Liver (tissue), 9 donors: ENCODE results near the gene GBX2. TPM values are rescaled to one million over a fixed set of nuclear protein-coding genes. Genes with fewer than 3 reads are reported as not detected.

Experiments used
- DNase-seq: peaks from one replicate; pipeline ENCODE4 v3.0.0-alpha.2; 2017; ENCODE audit warnings: low spot score
- H3K27ac ChIP-seq, 2 donors: one replicate each; pipeline ENCODE4 v1.7.0; 2013; ENCODE audit warnings: inconsistent platforms in 2 of 2, low read length in 2 of 2, control low read depth in 1 of 2, low read depth in 1 of 2, mild to moderate bottlenecking in 1 of 2
- H3K27me3 ChIP-seq, 4 donors: one replicate each; pipeline versions ENCODE4 v1.6.1 to v1.7.0; 2013; ENCODE audit warnings: low read length in 3 of 4, inconsistent platforms in 1 of 4, mild to moderate bottlenecking in 1 of 4, moderate library complexity in 1 of 4; ENCODE audit not compliant: control insufficient read depth in 4 of 4, insufficient read depth in 4 of 4
- H3K36me3 ChIP-seq, 4 donors: one replicate each; pipeline versions ENCODE4 v1.6.1 to v1.7.0; 2013; ENCODE audit warnings: low read length in 3 of 4, mild to moderate bottlenecking in 3 of 4, low read depth in 1 of 4, moderate library complexity in 1 of 4; ENCODE audit not compliant: control insufficient read depth in 4 of 4, insufficient read depth in 3 of 4
- H3K4me1 ChIP-seq, 4 donors: one replicate each; pipeline versions ENCODE4 v1.6.1 to v1.7.0; 2013; ENCODE audit warnings: low read length in 3 of 4, mild to moderate bottlenecking in 3 of 4, moderate library complexity in 1 of 4; ENCODE audit not compliant: control insufficient read depth in 4 of 4, insufficient read depth in 4 of 4
- H3K4me3 ChIP-seq, 3 donors: one replicate each; pipeline versions ENCODE4 v1.6.1 to v1.7.0; 2013; ENCODE audit warnings: low read length in 3 of 3, control low read depth in 1 of 3, low read depth in 1 of 3, mild to moderate bottlenecking in 1 of 3
- H3K9ac ChIP-seq, 2 donors: one replicate each; pipeline ENCODE4 v1.7.0; 2013; ENCODE audit warnings: low read length in 2 of 2, mild to moderate bottlenecking in 2 of 2, moderate library complexity in 2 of 2, control low read depth in 1 of 2, low read depth in 1 of 2
- H3K9me3 ChIP-seq, 4 donors: one replicate each; pipeline versions ENCODE4 v1.6.1 to v1.7.0; 2013; ENCODE audit warnings: low read length in 3 of 4; ENCODE audit not compliant: control insufficient read depth in 4 of 4
- ATF3 ChIP-seq: IDR thresholded peaks from 2 replicates; pipeline ENCODE4 v1.6.1; 2016; ENCODE audit warnings: antibody characterized with exemption
- CTCF ChIP-seq: fragments of 150-350 bp; IDR thresholded peaks from 2 replicates; pipeline ENCODE4 v1.5.1; 2017; ENCODE audit warnings: improper control_type of control experiment, low read depth, low read length; ENCODE audit not compliant: missing input control
- EGR1 ChIP-seq, 2 donors: IDR thresholded peaks; 2 replicates each; pipeline ENCODE4 v1.6.1; 2016 to 2018; ENCODE audit warnings: antibody characterized with exemption in 2 of 2, low read depth in 2 of 2
- FOXA1 ChIP-seq: IDR thresholded peaks from 2 replicates; pipeline ENCODE4 v1.6.1; 2016; ENCODE audit warnings: antibody characterized with exemption
- FOXA2 ChIP-seq: IDR thresholded peaks from 2 replicates; pipeline ENCODE4 v1.6.1; 2016; ENCODE audit warnings: antibody characterized with exemption
- GABPA ChIP-seq, 2 donors: IDR thresholded peaks in 1 of 2; conservative IDR thresholded peaks in 1 of 2; 2 replicates each; pipeline ENCODE4 v1.6.1; 2016; ENCODE audit warnings: antibody characterized with exemption in 2 of 2, mild to moderate bottlenecking in 1 of 2, moderate library complexity in 1 of 2
- HNF4A ChIP-seq, 2 donors: conservative IDR thresholded peaks; 2 replicates each; pipeline ENCODE4 v1.6.1; 2016; ENCODE audit warnings: antibody characterized with exemption in 2 of 2, mild to moderate bottlenecking in 2 of 2
- HNF4G ChIP-seq: IDR thresholded peaks from 2 replicates; pipeline ENCODE4 v1.6.1; 2016; ENCODE audit warnings: antibody characterized with exemption
- JUND ChIP-seq, 2 donors: IDR thresholded peaks; 2 replicates each; pipeline ENCODE4 v1.6.1; 2016; ENCODE audit warnings: antibody characterized with exemption in 2 of 2
- MAX ChIP-seq: IDR thresholded peaks from 2 replicates; pipeline ENCODE4 v1.6.1; 2016; ENCODE audit warnings: antibody characterized with exemption
- NR2F2 ChIP-seq: IDR thresholded peaks from 2 replicates; pipeline ENCODE4 v1.6.1; 2016; ENCODE audit warnings: antibody characterized with exemption
- RAD21 ChIP-seq, 2 donors: IDR thresholded peaks; 2 replicates each; pipeline ENCODE4 v1.6.1; 2016; ENCODE audit warnings: antibody characterized with exemption in 2 of 2, mild to moderate bottlenecking in 2 of 2
- REST ChIP-seq: IDR thresholded peaks from 2 replicates; pipeline ENCODE4 v1.6.1; 2016; ENCODE audit warnings: antibody characterized with exemption, mild to moderate bottlenecking
- RXRA ChIP-seq, 2 donors: IDR thresholded peaks; 2 replicates each; pipeline ENCODE4 v1.6.1; 2017 to 2018; ENCODE audit warnings: antibody characterized with exemption in 2 of 2, mild to moderate bottlenecking in 1 of 2
- SP1 ChIP-seq: IDR thresholded peaks from 2 replicates; pipeline ENCODE4 v1.6.1; 2018; ENCODE audit warnings: antibody characterized with exemption, mild to moderate bottlenecking
- TAF1 ChIP-seq: conservative IDR thresholded peaks from 2 replicates; pipeline ENCODE4 v1.6.1; 2016; ENCODE audit warnings: antibody characterized with exemption, mild to moderate bottlenecking
- YY1 ChIP-seq: IDR thresholded peaks from 2 replicates; pipeline ENCODE4 v1.6.1; 2016; ENCODE audit warnings: antibody characterized with exemption, mild to moderate bottlenecking
- ZBTB33 ChIP-seq: IDR thresholded peaks from 2 replicates; pipeline ENCODE4 v1.6.1; 2016; ENCODE audit warnings: antibody characterized with exemption
- WGBS: extraction: QIAGEN DNeasy Blood & Tissue Kit; methylation state at CpG from one replicate; pipeline ENCODE4 v1.1.7; 2013; 5-methylcytosine and 5-hydroxymethylcytosine counted together
- polyA plus RNA-seq, 2 donors: library from polyadenylated mRNA; stranded (reverse) in 1 of 2; unstranded in 1 of 2; fragments of 200-250 nt in 1 of 2; fragments of >200 nt in 1 of 2; fragmentation: Nextera tagmentation in 1 of 2; extraction: Ambion mirVana in 1 of 2; gene quantifications; one replicate each; pipeline versions ENCODE4 v1.2.1 to v1.2.3, GENCODE V29; 2013 to 2015
- total RNA-seq, 2 donors: library from RNA; depleted of rRNA; stranded (reverse); fragments of >200 nt; gene quantifications; one replicate each; pipeline ENCODE4 v1.2.3, GENCODE V29; 2014
- donor health status: healthy.
- donor health status: healthy.
- donor health status: healthy.
- donor health status: healthy.
- donor health status: healthy.

The GBX2 gene
- total RNA-seq (not detected), polyA plus RNA-seq (not detected)

- no peak within 1 kb of the TSS for H3K9ac ChIP-seq
- no peak for TF ChIP-seq ATF3
- no peak for TF ChIP-seq TAF1
- TF ChIP-seq HNF4G: no peak
- no peak for TF ChIP-seq NR2F2
- TF ChIP-seq ZBTB33: no peak
- no peak for TF ChIP-seq HNF4A (conservative IDR thresholded peaks at IDR 0.05)
- no peak for TF ChIP-seq RXRA (IDR thresholded peaks at IDR 0.05)
- no peak for TF ChIP-seq FOXA1
- no peak for TF ChIP-seq FOXA2
- TF ChIP-seq RAD21 (IDR thresholded peaks at IDR 0.05): no peak
- no peak for TF ChIP-seq YY1
- TF ChIP-seq SP1: no peak
- TF ChIP-seq CTCF: no peak
- no peak for TF ChIP-seq EGR1 (IDR thresholded peaks at IDR 0.05; ENCODE audit: low read depth in 2 of 2)
- TF ChIP-seq JUND (IDR thresholded peaks at IDR 0.05): no peak
- TF ChIP-seq REST: no peak
- no peak for TF ChIP-seq GABPA (IDR thresholded peaks at IDR 0.05 in 1 of 2, conservative IDR thresholded peaks at IDR 0.05 in 1 of 2)
- TF ChIP-seq MAX: no peak
- H3K36me3 ChIP-seq: peaks cover 0 to 1% (median 0%) of the 10 kb centered on the region in 4 donors
- peaks cover 21 to 47% (median 32%) of the 10 kb centered on the region in 4 donors for H3K4me1 ChIP-seq
- 4% methylated on average over 105 of the region's 105 CpGs for WGBS
- H3K9me3 ChIP-seq: no peaks in the 10 kb centered on the region
- H3K27ac ChIP-seq: no peak within 1 kb of the TSS
- peak within 1 kb of the TSS in 1 of 3 donors; percentile 44 for H3K4me3 ChIP-seq
- peak; percentile 54 for DNase-seq
- H3K27me3 ChIP-seq: peaks cover 0 to 44% (median 26%) of the 10 kb centered on the region in 4 donors
Measured at GRCh38 chr2:236168110-236169080, at the start of gene GBX2. Gene GBX2 (minus strand): TSS chr2:236168386. CDS start chr2:236167971, 415 bp downstream.
